Measurements from ENCODE around the gene DSN1.

DNA sequence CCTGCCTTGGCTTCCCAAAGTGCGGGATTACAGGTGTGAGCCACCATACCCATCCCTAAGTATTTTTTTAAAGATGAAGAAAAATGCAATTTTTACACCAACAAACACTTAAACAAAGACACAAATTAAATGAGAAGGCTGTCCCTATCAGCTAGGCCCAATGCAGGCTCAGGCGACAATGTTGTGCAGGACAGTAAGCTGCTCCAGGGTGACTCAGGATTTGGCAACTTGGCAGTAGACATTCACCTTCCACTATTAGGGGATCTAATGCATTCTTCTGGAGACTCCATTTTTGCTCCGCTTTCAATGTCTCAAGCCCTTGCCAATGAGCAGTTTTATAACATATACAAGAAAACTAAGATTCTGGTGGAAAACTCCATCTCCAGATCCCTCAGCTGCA lies 47.4 kb downstream of the DSN1 start:
- TF ChIP-seq, protein P1, sequence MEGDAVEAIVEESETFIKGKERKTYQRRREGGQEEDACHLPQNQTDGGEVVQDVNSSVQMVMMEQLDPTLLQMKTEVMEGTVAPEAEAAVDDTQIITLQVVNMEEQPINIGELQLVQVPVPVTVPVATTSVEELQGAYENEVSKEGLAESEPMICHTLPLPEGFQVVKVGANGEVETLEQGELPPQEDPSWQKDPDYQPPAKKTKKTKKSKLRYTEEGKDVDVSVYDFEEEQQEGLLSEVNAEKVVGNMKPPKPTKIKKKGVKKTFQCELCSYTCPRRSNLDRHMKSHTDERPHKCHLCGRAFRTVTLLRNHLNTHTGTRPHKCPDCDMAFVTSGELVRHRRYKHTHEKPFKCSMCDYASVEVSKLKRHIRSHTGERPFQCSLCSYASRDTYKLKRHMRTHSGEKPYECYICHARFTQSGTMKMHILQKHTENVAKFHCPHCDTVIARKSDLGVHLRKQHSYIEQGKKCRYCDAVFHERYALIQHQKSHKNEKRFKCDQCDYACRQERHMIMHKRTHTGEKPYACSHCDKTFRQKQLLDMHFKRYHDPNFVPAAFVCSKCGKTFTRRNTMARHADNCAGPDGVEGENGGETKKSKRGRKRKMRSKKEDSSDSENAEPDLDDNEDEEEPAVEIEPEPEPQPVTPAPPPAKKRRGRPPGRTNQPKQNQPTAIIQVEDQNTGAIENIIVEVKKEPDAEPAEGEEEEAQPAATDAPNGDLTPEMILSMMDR (conservative IDR thresholded peaks at IDR 0.05; ENCODE audit: low read depth in 2 of 2): no peak
- TF ChIP-seq, protein P2, sequence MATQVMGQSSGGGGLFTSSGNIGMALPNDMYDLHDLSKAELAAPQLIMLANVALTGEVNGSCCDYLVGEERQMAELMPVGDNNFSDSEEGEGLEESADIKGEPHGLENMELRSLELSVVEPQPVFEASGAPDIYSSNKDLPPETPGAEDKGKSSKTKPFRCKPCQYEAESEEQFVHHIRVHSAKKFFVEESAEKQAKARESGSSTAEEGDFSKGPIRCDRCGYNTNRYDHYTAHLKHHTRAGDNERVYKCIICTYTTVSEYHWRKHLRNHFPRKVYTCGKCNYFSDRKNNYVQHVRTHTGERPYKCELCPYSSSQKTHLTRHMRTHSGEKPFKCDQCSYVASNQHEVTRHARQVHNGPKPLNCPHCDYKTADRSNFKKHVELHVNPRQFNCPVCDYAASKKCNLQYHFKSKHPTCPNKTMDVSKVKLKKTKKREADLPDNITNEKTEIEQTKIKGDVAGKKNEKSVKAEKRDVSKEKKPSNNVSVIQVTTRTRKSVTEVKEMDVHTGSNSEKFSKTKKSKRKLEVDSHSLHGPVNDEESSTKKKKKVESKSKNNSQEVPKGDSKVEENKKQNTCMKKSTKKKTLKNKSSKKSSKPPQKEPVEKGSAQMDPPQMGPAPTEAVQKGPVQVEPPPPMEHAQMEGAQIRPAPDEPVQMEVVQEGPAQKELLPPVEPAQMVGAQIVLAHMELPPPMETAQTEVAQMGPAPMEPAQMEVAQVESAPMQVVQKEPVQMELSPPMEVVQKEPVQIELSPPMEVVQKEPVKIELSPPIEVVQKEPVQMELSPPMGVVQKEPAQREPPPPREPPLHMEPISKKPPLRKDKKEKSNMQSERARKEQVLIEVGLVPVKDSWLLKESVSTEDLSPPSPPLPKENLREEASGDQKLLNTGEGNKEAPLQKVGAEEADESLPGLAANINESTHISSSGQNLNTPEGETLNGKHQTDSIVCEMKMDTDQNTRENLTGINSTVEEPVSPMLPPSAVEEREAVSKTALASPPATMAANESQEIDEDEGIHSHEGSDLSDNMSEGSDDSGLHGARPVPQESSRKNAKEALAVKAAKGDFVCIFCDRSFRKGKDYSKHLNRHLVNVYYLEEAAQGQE (IDR thresholded peaks at IDR 0.05; ENCODE audit: unreplicated experiment): no peak
- no peak for TF ChIP-seq EZH2 (IDR thresholded peaks at IDR 0.05; ENCODE audit: low read depth, unreplicated experiment)
- no peak for TF ChIP-seq POLR2AphosphoS5 (IDR thresholded peaks at IDR 0.05; ENCODE audit: low read depth)
